ENCODE results near the gene HBP1. TPM values are rescaled to one million over a fixed set of nuclear protein-coding genes. Genes with fewer than 3 reads are reported as not detected.

Gene HBP1
- total and polyA plus RNA-seq, 10 donors: 23.9 to 141 (median 79.5) TPM

- intact Hi-C loops (cut with DNase I; ENCODE audit: low total_unique reads): no loop called here
- H3K27ac ChIP-seq: no peak overlapping the region
- H3K4me1 ChIP-seq: peaks cover 46 to 90% (median 75%) of the 10 kb centered on the region in 6 donors
Observed at GRCh38 chr7:107173691-107174406, 5.0 kb downstream of the HBP1 start.

GRCh38 chr7:107179326-107180164, 10.7 kb downstream of the HBP1 start:
- Histone ChIP-seq H3K9me3 (no peaks in the 10 kb centered on the region), H3K27ac (no peak overlapping the region), H3K4me1 (peaks cover 9 to 92% (median 60%) of the 10 kb centered on the region in 6 donors), H3K36me3 (peaks cover 0 to 61% (median 43%) of the 10 kb centered on the region in 6 donors), H3K27me3 (replicated peaks in 1 of 7) (no peaks in the 10 kb centered on the region), H3K4me3 (no peak overlapping the region)
- WGBS, 5 donors: 84 to 92% (median 90%) methylated on average over 14 of the region's 14 CpGs
- TF ChIP-seq POLR2AphosphoS5 (IDR thresholded peaks at IDR 0.05): no peak
- no peak for TF ChIP-seq CTCF (IDR thresholded peaks at IDR 0.05 in 8 of 11, conservative IDR thresholded peaks at IDR 0.05 in 3 of 11)
- TF ChIP-seq POLR2A (IDR thresholded peaks at IDR 0.05): no peak
- intact Hi-C loops (cut with DNase I; ENCODE audit: low total_unique reads): no loop called here
- DNase-seq: no peak

More at GRCh38 chr7:107173691-107174406, 5.0 kb downstream of the HBP1 start:
- Histone ChIP-seq H3K9me3 (no peaks in the 10 kb centered on the region), H3K36me3 (peaks cover 0 to 19% (median 1%) of the 10 kb centered on the region in 6 donors), H3K27me3 (replicated peaks in 1 of 7) (no peaks in the 10 kb centered on the region), H3K4me3 (no peak overlapping the region)
- 52 to 65% (median 58%) methylated on average over 4 of the region's 4 CpGs for WGBS, 5 donors
- DNase-seq: no peak
- TF ChIP-seq CTCF (IDR thresholded peaks at IDR 0.05 in 8 of 11, conservative IDR thresholded peaks at IDR 0.05 in 3 of 11) (no peak), POLR2A (IDR thresholded peaks at IDR 0.05) (no peak)

- Histone ChIP-seq H3K4me3 (no peak overlapping the region), H3K4me1 (peaks cover under 1 to 91% (median 52%) of the 10 kb centered on the region in 6 donors), H3K27ac (peak overlapping the region in 2 of 8 donors; percentile 16 to 28), H3K27me3 (replicated peaks in 1 of 7) (no peaks in the 10 kb centered on the region), H3K9me3 (no peaks in the 10 kb centered on the region), H3K36me3 (peaks cover 0 to 68% (median 51%) of the 10 kb centered on the region in 6 donors)
- intact Hi-C loops (cut with DNase I; ENCODE audit: low total_unique reads): no loop called here
- 42 to 55% (median 50%) methylated on average over 1 of the region's 1 CpG for WGBS, 5 donors
- DNase-seq: no peak
- TF ChIP-seq POLR2AphosphoS5 (IDR thresholded peaks at IDR 0.05) (no peak), CTCF (IDR thresholded peaks at IDR 0.05 in 8 of 11, conservative IDR thresholded peaks at IDR 0.05 in 3 of 11) (no peak), POLR2A (IDR thresholded peaks at IDR 0.05) (no peak)
Observed at GRCh38 chr7:107180378-107180777, 11.6 kb downstream of the HBP1 start.

- intact Hi-C loops (cut with DNase I; ENCODE audit: low total_unique reads): no loop called here
- Histone ChIP-seq H3K9me3 (no peaks in the 10 kb centered on the region), H3K27ac (peak overlapping the region in 2 of 8 donors; percentile 16 to 28), H3K27me3 (replicated peaks in 1 of 7) (no peaks in the 10 kb centered on the region), H3K4me3 (no peak overlapping the region), H3K4me1 (peaks cover 0 to 83% (median 46%) of the 10 kb centered on the region in 6 donors), H3K36me3 (peaks cover 0 to 72% (median 59%) of the 10 kb centered on the region in 6 donors)
- WGBS, 5 donors: 92 to 95% (median 93%) methylated on average over 5 of the region's 5 CpGs
- TF ChIP-seq CTCF (IDR thresholded peaks at IDR 0.05 in 8 of 11, conservative IDR thresholded peaks at IDR 0.05 in 3 of 11) (no peak), POLR2AphosphoS5 (IDR thresholded peaks at IDR 0.05) (no peak), POLR2A (IDR thresholded peaks at IDR 0.05) (no peak)
- no peak for DNase-seq
Observed at GRCh38 chr7:107181172-107181571, 12.4 kb downstream of the HBP1 start.

All from spleen (tissue), 11 donors.